ENCODE data around the gene TUBE1. TPM values are rescaled to one million over a fixed set of nuclear protein-coding genes. Genes with fewer than 3 reads are reported as not detected.
A peak's percentile ranks its signal among the peaks of the same experiment; 100 is the strongest.

TUBE1 gene
- total RNA-seq, 1 donor from 2014 or later, result 6.0 TPM

DNA sequence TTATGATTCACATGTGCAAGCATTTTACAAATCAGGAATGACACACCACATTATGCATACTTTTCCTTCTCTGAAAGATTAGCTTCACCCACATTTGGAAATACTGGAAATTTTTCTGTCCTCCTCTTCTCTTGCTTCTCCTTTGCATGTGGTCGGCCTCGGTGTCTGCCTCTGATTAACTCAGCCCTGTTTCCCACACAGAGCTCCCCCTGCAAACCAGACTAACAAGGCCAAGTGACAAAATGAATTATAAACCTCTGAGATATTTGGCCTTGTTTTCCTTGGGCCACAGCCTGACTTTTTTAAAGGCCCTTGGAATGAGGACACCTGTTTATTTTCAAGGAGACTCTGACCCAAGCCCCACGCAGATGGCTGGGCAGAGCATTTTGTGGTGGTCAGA, 42.4 kb downstream of the TUBE1 start:
- TF ChIP-seq, protein P1, sequence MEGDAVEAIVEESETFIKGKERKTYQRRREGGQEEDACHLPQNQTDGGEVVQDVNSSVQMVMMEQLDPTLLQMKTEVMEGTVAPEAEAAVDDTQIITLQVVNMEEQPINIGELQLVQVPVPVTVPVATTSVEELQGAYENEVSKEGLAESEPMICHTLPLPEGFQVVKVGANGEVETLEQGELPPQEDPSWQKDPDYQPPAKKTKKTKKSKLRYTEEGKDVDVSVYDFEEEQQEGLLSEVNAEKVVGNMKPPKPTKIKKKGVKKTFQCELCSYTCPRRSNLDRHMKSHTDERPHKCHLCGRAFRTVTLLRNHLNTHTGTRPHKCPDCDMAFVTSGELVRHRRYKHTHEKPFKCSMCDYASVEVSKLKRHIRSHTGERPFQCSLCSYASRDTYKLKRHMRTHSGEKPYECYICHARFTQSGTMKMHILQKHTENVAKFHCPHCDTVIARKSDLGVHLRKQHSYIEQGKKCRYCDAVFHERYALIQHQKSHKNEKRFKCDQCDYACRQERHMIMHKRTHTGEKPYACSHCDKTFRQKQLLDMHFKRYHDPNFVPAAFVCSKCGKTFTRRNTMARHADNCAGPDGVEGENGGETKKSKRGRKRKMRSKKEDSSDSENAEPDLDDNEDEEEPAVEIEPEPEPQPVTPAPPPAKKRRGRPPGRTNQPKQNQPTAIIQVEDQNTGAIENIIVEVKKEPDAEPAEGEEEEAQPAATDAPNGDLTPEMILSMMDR (IDR thresholded peaks at IDR 0.05), result no peak
- intact Hi-C loops (cut with DNase I), result no loop called here
- Histone ChIP-seq H3K27ac (no peak overlapping the region), H3K36me3 (no peaks in the 10 kb centered on the region), H3K4me1 (peaks cover 0 to 8% of the 10 kb centered on the region in 2 donors), H3K4me3 (no peak overlapping the region), H3K9me3 (no peaks in the 10 kb centered on the region), H3K27me3 (no peaks in the 10 kb centered on the region)
- no peak for DNase-seq (ENCODE audit: low spot score in 2 of 2)

GRCh38 chr6:112044196-112044595, 43.1 kb downstream of the TUBE1 start:
- no peaks in the 10 kb centered on the region for H3K27me3 ChIP-seq
- TF ChIP-seq, protein P1 (IDR thresholded peaks at IDR 0.05), result no peak
- no peak for DNase-seq (ENCODE audit: low spot score in 2 of 2)
- H3K27ac ChIP-seq, result no peak overlapping the region
- no peak overlapping the region for H3K4me3 ChIP-seq
- H3K36me3 ChIP-seq, result no peaks in the 10 kb centered on the region
- H3K9me3 ChIP-seq, result no peaks in the 10 kb centered on the region
- H3K4me1 ChIP-seq, result peaks cover 0 to 11% of the 10 kb centered on the region in 2 donors
- intact Hi-C loops (cut with DNase I), result no loop called here

GRCh38 chr6:112043032-112044007, 44.0 kb downstream of the TUBE1 start:
- H3K4me3 ChIP-seq, result peak overlapping the region; percentile 69 to 70
- H3K9me3 ChIP-seq, result no peaks in the 10 kb centered on the region
- peak; percentile 41 to 94 for DNase-seq (ENCODE audit: low spot score in 2 of 2)
- intact Hi-C loops (cut with DNase I), result loop anchor here (1.0 to 2.0 kb wide), 4 partner anchors 46 to 333 kb away; no protein-coding TSS in a partner anchor
- peaks cover 2 to 19% of the 10 kb centered on the region in 2 donors for H3K4me1 ChIP-seq
- no peaks in the 10 kb centered on the region for H3K36me3 ChIP-seq
- no peaks in the 10 kb centered on the region for H3K27me3 ChIP-seq
- peak overlapping the region; percentile 69 to 87 for H3K27ac ChIP-seq
- TF ChIP-seq, protein P1 (IDR thresholded peaks at IDR 0.05), result peak; percentile 90 to 98 (median 97)

- Histone ChIP-seq H3K4me1 (peaks cover 5 to 27% of the 10 kb centered on the region in 2 donors), H3K4me3 (no peak overlapping the region), H3K9me3 (no peaks in the 10 kb centered on the region), H3K36me3 (no peaks in the 10 kb centered on the region), H3K27ac (no peak overlapping the region), H3K27me3 (no peaks in the 10 kb centered on the region)
- DNase-seq (ENCODE audit: low spot score in 2 of 2), result no peak
- intact Hi-C loops (cut with DNase I), result loop anchor here (2.0 kb wide), 1 partner anchor 783 kb away; a partner anchor contains a TSS
- TF ChIP-seq, protein P1 (IDR thresholded peaks at IDR 0.05), result no peak
These were observed 45.7 kb downstream of the TUBE1 start for GRCh38 chr6:112041535-112041934.

GRCh38 chr6:112040956-112041355, 46.3 kb downstream of the TUBE1 start:
- no peaks in the 10 kb centered on the region for H3K9me3 ChIP-seq
- no peaks in the 10 kb centered on the region for H3K27me3 ChIP-seq
- H3K36me3 ChIP-seq, result no peaks in the 10 kb centered on the region
- peaks cover 5 to 27% of the 10 kb centered on the region in 2 donors for H3K4me1 ChIP-seq
- intact Hi-C loops (cut with DNase I), result loop anchor here (2.0 kb wide), 1 partner anchor 782 kb away; a partner anchor contains a TSS
- H3K27ac ChIP-seq, result no peak overlapping the region
- DNase-seq (ENCODE audit: low spot score in 2 of 2), result no peak
- no peak overlapping the region for H3K4me3 ChIP-seq
- TF ChIP-seq, protein P1 (IDR thresholded peaks at IDR 0.05), result no peak
